Stomach smooth muscle (tissue), 2 donors: ENCODE data around the gene SYNGR2.

ENCODE experiments used
- H3K27ac ChIP-seq: one replicate; pipeline ENCODE4 v1.7.0; 2013; ENCODE audit warnings: mild to moderate bottlenecking, low read length, inconsistent platforms
- H3K27me3 ChIP-seq, 2 donors: one replicate each; pipeline ENCODE4 v1.7.0; 2013; ENCODE audit warnings: low read length in 2 of 2; ENCODE audit not compliant: insufficient read depth in 2 of 2, control insufficient read depth in 1 of 2
- H3K36me3 ChIP-seq, 2 donors: one replicate each; pipeline ENCODE4 v1.7.0; 2013; ENCODE audit warnings: low read length in 2 of 2; ENCODE audit not compliant: control insufficient read depth in 2 of 2, insufficient read depth in 2 of 2
- H3K4me1 ChIP-seq: one replicate; pipeline ENCODE4 v1.7.0; 2013; ENCODE audit warnings: low read length; ENCODE audit not compliant: control insufficient read depth, insufficient read depth
- H3K4me3 ChIP-seq, 2 donors: one replicate each; pipeline ENCODE4 v1.7.0; 2013; ENCODE audit warnings: low read length in 2 of 2
- H3K9ac ChIP-seq, 2 donors: one replicate each; pipeline ENCODE4 v1.7.0; 2013; ENCODE audit warnings: low read length in 2 of 2, mild to moderate bottlenecking in 1 of 2
- H3K9me3 ChIP-seq, 2 donors: one replicate each; pipeline ENCODE4 v1.7.0; 2013; ENCODE audit warnings: low read length in 2 of 2; ENCODE audit not compliant: control insufficient read depth in 2 of 2
- donor health status: healthy.
- donor health status: Pancreatic carcinoma.

Gene SYNGR2

DNA sequence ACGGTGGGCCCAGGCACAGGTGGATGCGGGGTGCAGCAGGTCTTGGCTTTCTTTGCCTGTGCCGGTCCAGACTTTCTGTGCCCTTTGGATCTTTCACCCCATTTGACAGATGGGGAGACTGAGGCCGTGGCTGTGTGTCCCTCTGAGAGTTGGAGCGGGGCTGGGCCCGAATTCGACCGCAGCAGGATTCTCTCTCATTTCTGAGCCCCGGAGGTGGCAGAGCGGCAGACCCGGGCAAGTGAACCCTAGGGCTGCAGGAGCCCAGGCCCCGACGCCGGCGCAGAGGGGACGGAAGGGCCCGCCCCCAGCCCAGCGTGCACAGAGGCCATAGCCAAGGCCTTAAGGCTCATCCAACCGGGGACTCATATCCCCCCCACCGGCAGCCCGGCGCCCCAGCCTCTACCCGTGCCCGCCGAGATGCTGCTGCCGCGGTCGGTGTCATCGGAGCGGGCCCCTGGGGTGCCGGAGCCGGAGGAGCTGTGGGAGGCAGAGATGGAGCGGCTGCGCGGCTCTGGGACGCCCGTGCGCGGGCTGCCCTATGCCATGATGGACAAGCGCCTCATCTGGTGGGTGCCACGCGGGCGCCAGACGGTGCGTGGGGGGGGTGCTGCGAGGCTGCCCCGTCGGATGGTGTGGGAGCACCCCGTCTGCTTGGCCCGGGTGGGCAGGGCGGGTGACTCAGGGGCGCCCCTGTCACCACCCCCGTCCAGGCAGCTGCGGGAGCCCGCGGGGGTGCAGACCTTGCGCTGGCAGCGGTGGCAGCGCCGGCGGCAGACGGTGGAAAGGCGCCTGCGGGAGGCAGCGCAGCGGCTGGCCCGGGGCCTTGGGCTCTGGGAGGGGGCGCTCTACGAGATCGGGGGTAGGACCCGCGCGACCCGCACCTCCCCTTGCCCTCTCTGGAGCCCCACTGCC, 37.0 kb upstream of the SYNGR2 start:
- H3K27ac ChIP-seq, result no peak overlapping the region
- H3K4me1 ChIP-seq, result peaks cover 25% of the 10 kb centered on the region
- peak overlapping the region in 1 of 2 donors; percentile 44 for H3K4me3 ChIP-seq
- H3K27me3 ChIP-seq, result peaks cover 17 to 40% of the 10 kb centered on the region in 2 donors
- H3K9ac ChIP-seq, result no peak overlapping the region
- H3K36me3 ChIP-seq, result no peaks in the 10 kb centered on the region
- H3K9me3 ChIP-seq, result no peaks in the 10 kb centered on the region

DNA sequence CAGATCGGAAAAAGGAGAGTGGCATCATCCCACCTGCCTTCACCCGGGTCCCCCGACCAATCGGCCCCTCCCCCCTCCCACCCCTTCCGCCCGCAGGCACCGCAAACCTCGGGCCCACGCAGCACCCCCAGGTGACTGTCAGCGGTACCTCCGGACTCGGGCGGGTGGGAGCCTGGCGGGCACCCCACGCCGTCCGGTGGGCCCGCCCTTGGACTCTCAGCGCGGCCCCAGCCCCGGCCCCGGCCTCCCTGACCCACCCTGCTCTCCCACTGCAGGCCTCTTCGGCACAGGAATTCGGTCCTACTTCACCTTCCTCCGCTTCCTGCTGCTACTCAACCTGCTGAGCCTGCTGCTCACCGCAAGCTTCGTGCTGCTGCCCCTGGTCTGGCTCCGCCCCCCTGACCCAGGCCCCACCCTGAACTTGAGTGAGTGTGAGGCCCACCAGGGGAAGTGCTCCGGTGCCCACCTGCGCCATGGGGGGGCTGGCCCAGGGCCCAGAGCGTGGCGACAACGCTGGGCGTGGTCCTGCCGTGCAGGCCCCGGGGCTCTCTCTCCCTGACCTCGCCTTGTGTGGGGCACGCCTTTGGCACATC, 36.2 kb upstream of the SYNGR2 start:
- Histone ChIP-seq H3K4me1 (peaks cover 23% of the 10 kb centered on the region), H3K27ac (no peak overlapping the region), H3K27me3 (peaks cover 15 to 38% of the 10 kb centered on the region in 2 donors), H3K36me3 (no peaks in the 10 kb centered on the region), H3K4me3 (no peak overlapping the region), H3K9ac (no peak overlapping the region), H3K9me3 (no peaks in the 10 kb centered on the region)

DNA sequence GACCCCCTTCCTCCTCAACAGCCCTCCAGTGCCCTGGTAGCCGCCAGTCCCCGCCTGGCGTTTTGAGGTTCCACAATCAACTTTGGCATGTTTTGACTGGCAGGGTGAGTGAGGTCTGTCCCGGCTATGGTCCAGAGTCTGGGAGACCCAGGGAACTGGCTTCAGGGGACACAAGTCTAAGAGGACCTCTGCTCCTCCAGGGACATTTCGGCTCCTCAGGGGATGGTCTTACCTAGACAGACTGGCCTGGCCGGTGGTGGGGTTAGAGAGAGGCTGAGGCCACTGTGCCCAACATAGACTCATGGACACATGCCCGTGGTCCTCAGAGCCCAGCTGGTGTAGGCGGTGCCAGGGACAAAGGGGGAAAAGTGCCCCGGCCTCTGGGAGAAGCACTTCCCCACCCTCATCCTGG, 35.6 kb upstream of the SYNGR2 start:
- no peaks in the 10 kb centered on the region for H3K36me3 ChIP-seq
- H3K27ac ChIP-seq, result no peak overlapping the region
- H3K9me3 ChIP-seq, result no peaks in the 10 kb centered on the region
- peaks cover 21% of the 10 kb centered on the region for H3K4me1 ChIP-seq
- H3K27me3 ChIP-seq, result peaks cover 15 to 35% of the 10 kb centered on the region in 2 donors
- H3K4me3 ChIP-seq, result no peak overlapping the region
- H3K9ac ChIP-seq, result no peak overlapping the region

DNA sequence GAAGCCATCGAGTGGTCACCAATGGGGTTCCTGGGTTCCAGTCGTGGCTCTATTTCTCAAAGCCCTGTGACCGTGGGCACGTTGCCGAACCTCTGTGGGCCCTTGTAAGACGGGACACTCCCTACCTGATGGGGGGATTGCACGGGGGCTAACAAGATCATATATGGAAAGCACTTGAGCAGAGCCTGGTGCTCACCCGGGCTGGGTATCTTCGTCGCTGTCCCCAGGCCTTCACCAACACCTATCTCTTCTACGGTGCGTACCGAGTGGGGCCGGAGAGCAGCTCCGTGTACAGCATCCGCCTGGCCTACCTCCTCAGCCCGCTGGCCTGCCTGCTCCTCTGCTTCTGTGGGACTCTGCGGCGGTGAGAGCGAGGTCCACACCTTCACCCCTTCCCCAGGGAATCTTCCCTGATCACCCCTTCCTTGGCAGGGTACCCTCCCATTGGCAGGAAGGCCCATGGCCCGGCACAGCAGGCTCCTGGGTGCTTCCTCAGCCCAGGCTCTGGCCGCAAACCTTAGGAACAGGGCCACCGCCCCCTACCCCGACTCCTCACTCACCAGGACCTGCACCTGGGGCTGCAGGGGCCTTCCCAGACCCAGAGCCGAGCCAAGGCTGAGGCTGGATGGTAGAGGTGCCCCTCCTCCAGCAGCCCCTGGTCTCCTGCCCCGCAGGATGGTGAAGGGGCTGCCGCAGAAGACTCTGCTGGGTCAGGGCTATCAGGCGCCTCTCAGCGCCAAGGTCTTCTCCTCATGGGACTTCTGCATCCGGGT, 35.0 kb upstream of the SYNGR2 start:
- Histone ChIP-seq H3K27me3 (peaks cover 15 to 29% of the 10 kb centered on the region in 2 donors), H3K4me1 (peaks cover 18% of the 10 kb centered on the region), H3K4me3 (no peak overlapping the region), H3K9ac (no peak overlapping the region), H3K9me3 (no peaks in the 10 kb centered on the region), H3K36me3 (no peaks in the 10 kb centered on the region), H3K27ac (no peak overlapping the region)

DNA sequence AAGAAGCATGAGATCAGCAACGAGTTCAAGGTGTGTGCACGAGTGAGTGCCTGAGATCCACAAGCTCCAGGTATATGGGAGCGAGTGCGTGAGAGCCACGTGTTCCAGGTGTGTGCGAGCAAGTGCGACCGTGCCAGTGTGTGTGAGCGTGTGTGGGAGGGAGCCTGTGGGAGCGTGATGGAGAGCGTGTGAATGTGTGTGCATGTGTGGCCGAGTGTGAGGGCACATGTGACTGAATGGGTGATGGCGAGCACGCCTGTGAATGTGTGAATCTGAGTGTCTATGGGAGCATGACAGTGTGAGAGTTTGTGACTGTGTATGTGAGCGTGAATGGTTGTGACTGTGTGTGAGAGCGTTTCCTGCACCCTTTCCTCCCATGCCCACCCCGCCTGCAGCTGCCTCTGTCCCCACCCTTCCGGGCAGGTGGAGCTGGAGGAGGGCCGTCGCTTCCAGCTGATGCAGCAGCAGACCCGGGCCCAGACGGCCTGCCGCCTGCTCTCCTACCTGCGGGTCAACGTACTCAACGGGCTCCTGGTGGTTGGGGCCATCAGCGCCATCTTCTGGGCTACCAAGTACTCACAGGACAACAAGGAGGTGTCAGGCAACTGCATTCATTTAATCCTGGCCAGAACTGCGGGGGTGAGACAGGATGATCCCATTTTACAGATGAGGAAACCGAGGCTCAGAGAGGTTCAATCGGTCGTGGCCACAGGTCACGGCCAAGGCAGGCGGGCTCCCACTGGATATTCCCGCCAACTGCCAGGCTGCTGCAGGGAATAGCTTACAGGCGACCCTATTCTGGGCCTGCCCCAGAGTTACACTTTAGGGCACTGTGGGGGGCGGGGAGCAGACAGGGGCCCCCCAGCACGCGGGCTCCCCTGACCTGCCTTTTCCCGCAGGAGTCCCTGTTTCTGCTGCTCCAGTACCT, 34.1 kb upstream of the SYNGR2 start:
- H3K27ac ChIP-seq, result no peak overlapping the region
- no peak overlapping the region for H3K4me3 ChIP-seq

DNA sequence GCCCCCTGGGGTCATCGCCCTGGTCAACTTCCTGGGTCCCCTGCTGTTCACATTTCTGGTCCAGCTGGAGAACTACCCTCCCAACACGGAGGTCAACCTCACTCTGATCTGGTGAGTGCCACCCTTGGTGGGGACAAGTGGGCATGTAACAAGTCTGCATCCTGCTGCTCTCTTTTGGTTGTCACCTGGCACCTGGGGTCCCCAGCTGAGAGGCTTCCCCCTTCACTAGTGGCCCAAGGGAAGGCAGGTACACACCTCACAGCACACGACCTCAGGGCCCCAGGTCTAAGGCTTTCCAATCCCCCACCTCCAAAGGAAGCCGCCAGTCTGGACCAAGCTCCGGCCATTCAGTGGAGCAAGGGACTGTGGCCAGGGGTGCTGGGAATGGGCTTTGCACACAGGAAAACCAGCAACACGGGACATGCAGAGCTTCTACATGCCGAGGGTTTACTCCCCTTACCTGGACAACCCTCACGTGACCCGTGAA, 33.4 kb upstream of the SYNGR2 start:
- peaks cover 7% of the 10 kb centered on the region for H3K4me1 ChIP-seq
- H3K27ac ChIP-seq, result no peak overlapping the region
- no peaks in the 10 kb centered on the region for H3K9me3 ChIP-seq
- no peaks in the 10 kb centered on the region for H3K36me3 ChIP-seq
- no peak overlapping the region for H3K4me3 ChIP-seq
- H3K9ac ChIP-seq, result no peak overlapping the region
- H3K27me3 ChIP-seq, result peaks cover 11 to 24% of the 10 kb centered on the region in 2 donors

More for the DNA sequence above, 34.1 kb upstream of the SYNGR2 start:
- Histone ChIP-seq H3K9ac (no peak overlapping the region), H3K9me3 (no peaks in the 10 kb centered on the region), H3K27me3 (peaks cover 13 to 27% of the 10 kb centered on the region in 2 donors), H3K36me3 (no peaks in the 10 kb centered on the region), H3K4me1 (peaks cover 12% of the 10 kb centered on the region)

DNA sequence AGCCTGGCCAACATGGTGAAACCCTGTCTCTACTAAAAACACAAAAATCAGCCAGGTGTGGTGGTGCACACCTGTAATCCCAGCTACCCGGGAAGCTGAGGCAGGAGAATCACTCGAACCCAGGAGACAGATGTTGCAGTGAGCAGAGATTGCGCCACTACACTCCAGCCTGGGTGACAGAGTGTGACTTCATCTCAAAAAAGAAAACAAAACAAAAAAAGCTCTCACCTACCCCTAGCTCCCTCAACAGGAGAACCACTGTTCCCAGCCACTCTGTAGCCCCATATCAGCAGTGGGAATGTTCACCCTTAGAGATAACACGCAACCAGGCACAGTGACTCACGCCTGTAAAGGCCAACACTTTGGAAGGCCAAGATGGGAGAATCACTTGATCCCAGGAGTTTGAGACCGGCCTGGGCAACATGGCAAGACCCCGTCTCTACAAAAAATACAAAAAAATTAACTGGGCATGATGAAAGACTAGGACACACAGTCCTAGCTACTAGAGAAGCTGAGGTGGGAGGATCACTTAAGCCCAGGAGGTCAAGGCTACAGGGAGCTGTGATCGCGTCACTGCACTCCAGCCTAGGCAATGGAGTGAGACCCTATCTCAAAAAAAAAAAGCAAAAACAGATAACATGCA, 32.4 kb upstream of the SYNGR2 start:
- H3K27ac ChIP-seq, result no peak overlapping the region
- H3K36me3 ChIP-seq, result no peaks in the 10 kb centered on the region
- H3K4me3 ChIP-seq, result no peak overlapping the region
- H3K9ac ChIP-seq, result no peak overlapping the region
- H3K27me3 ChIP-seq, result peaks cover 8 to 15% of the 10 kb centered on the region in 2 donors
- peaks cover 5% of the 10 kb centered on the region for H3K4me1 ChIP-seq
- H3K9me3 ChIP-seq, result no peaks in the 10 kb centered on the region

DNA sequence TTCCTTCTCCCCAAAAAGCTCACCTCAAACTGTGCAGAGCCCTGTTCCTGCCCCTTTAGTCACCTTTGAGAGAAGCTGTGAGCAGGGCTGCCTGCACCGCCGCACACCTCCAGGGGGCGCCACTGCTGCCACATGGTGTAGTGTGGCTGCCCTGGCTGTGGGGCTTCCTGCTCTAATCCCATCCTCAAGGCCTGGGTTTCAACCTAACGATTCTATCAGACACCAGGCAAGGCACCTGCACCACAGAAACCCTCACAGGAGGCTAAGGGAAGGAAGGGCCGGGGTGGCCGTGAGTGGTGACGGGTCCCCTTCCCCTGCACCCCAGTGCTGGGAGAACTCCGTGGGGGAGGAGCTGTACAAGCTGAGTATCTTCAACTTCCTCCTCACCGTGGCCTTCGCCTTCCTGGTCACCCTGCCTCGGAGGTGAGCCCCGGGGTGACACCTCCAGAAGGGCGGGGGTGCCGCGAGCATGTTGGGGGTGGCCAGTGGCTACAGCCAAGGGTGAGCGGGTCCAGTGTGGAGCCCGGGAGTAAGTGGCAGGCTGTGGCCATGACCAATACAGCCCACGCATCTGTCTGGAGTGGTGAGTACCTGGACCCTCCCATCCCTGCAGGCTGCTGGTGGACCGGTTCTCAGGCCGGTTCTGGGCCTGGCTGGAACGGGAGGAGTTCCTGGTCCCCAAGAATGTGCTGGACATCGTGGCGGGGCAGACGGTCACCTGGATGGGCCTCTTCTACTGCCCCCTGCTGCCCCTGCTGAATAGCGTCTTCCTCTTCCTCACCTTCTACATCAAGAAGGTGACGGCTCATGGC, 30.8 kb upstream of the SYNGR2 start:
- H3K4me1 ChIP-seq, result peaks cover 7% of the 10 kb centered on the region
- H3K27me3 ChIP-seq, result peaks cover 3 to 7% of the 10 kb centered on the region in 2 donors
- no peak overlapping the region for H3K4me3 ChIP-seq
- H3K9me3 ChIP-seq, result no peaks in the 10 kb centered on the region
- no peak overlapping the region for H3K27ac ChIP-seq
- H3K36me3 ChIP-seq, result no peaks in the 10 kb centered on the region
- H3K9ac ChIP-seq, result no peak overlapping the region
